Activated CD4-positive, alpha-beta T cell treated with anti-CD3 and anti-CD28 coated beads, Interleukin-2, amount 10 ng/mL, durations not matched to agents 7 days and 5 days (primary cell): Measurements from ENCODE around the gene SLC44A5. TPM values are rescaled to one million over a fixed set of nuclear protein-coding genes. Genes with fewer than 3 reads are reported as not detected.
"Not testable (repeated sequence)": the region's sequence is repeated elsewhere in the genome, so short reads cannot be mapped to it uniquely, and the experiment has no call there.

ENCODE experiments used
- CTCF ChIA-PET: fragments of 350-600 bp; sonication (Branson Sonifier 250); formaldehyde crosslinking; loops from one replicate; lab custom pipeline; 2021; ENCODE audit warnings: antibody characterized with exemption; lab: Charles Lee
- POLR2A ChIA-PET: fragments of 350-600 bp; sonication (Branson Sonifier 250); formaldehyde crosslinking; loops from one replicate; lab custom pipeline; 2021; ENCODE audit warnings: antibody characterized with exemption; lab: Charles Lee
- DNase-seq: peaks from one replicate; pipeline ENCODE4 v3.0.0-alpha.2; 2020
- H3K27ac Mint-ChIP-seq: one replicate; pipeline ENCODE4 v1.8.0; 2021; ENCODE audit warnings: mild to moderate bottlenecking, moderate library complexity, mixed read lengths
- H3K27me3 Mint-ChIP-seq: one replicate; pipeline ENCODE4 v1.8.0; 2021; ENCODE audit warnings: mixed read lengths
- H3K36me3 Mint-ChIP-seq: one replicate; pipeline ENCODE4 v1.8.0; 2021; ENCODE audit warnings: low read depth, mixed read lengths
- H3K4me1 Mint-ChIP-seq: one replicate; pipeline ENCODE4 v1.8.0; 2021; ENCODE audit warnings: mixed read lengths
- H3K4me3 Mint-ChIP-seq: one replicate; pipeline ENCODE4 v1.8.0; 2021; ENCODE audit warnings: mild to moderate bottlenecking, moderate library complexity, mixed read lengths
- H3K9me3 Mint-ChIP-seq: one replicate; pipeline ENCODE4 v1.8.0; 2021; ENCODE audit warnings: mixed read lengths
- total RNA-seq, 2 experiments: library from RNA; stranded (reverse); gene quantifications; one replicate each; pipeline ENCODE4 v1.2.3, GENCODE V29; 2021

SLC44A5 gene
- total RNA-seq, 2 experiments from 2014 or later, result not detected

DNA sequence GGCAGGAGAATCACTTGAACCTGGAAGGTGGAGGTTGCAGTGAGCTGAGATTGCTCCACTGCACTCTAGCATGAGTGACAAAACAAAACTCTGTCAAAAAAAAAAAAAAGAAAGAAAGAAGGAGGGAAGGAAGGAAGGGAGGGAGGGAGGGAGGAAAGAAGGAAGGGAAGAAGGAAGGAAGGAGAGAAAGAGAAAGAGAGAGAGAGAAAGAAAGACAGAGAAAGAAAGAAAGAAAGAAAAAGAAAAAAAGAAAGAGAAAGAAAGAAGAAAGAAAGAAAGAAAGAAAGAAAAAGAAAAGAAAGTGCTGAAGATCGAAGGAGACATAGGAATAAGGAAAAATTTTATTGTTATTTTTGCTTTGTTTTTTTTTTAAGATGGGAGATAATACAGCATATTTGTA, 166.7 kb downstream of the SLC44A5 start:
- Mint-ChIP-seq H3K9me3 (no peaks in the 10 kb centered on the region), H3K27me3 (no peaks in the 10 kb centered on the region), H3K4me1 (no peaks in the 10 kb centered on the region), H3K4me3 (no peak overlapping the region), H3K27ac (no peak overlapping the region), H3K36me3 (no peaks in the 10 kb centered on the region)
- DNase-seq, result no peak
- ChIA-PET POLR2A (no interaction called here), CTCF (no interaction called here)

DNA sequence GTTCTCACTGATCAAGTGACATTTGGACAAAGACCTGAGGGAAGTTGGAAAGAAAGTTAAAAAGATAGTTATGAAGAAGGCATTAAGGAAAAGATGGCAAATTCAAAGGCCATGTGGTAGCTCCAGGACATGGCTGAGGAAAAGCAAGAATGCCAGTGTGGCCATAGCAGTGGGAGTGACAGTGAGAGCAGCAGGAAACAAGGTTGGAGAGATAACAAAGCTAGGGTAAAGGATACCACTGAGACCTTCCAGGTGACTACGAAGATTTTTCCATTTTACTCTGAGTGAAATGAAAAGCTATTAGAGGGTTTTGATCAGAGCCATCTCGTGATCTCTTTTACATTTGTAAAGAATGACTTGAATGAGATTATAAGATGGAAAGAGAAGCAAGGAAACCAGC, 170.6 kb downstream of the SLC44A5 start:
- no peak overlapping the region for H3K27ac Mint-ChIP-seq
- H3K4me1 Mint-ChIP-seq, result no peaks in the 10 kb centered on the region
- no peaks in the 10 kb centered on the region for H3K27me3 Mint-ChIP-seq
- DNase-seq, result no peak
- H3K36me3 Mint-ChIP-seq, result no peaks in the 10 kb centered on the region
- POLR2A ChIA-PET, result no interaction called here
- CTCF ChIA-PET, result no interaction called here
- no peak overlapping the region for H3K4me3 Mint-ChIP-seq
- no peaks in the 10 kb centered on the region for H3K9me3 Mint-ChIP-seq

DNA sequence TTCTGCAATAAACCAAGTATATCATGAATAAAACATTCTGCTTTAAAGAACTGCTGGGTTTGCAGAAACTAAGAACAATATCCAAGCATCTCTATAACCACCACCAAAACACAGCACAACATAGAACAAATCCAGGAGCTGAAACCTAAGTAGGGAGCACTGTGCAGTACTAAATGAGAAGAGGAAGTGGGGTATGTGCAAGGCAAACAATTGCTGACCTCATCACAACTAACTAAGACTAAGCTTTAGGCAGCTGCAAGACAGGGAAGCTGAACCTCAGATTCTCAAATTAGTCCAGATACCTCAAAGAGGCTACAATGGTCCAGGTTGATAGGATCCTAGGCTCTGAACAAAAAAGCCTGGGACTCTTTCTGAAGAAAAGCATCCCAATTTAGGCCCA, 172.6 kb downstream of the SLC44A5 start:
- H3K36me3 Mint-ChIP-seq, result no peaks in the 10 kb centered on the region
- H3K4me1 Mint-ChIP-seq, result no peaks in the 10 kb centered on the region
- ChIA-PET CTCF (no interaction called here), POLR2A (no interaction called here)
- DNase-seq, result no peak
- no peak overlapping the region for H3K4me3 Mint-ChIP-seq
- no peaks in the 10 kb centered on the region for H3K9me3 Mint-ChIP-seq
- no peak overlapping the region for H3K27ac Mint-ChIP-seq
- H3K27me3 Mint-ChIP-seq, result no peaks in the 10 kb centered on the region

DNA sequence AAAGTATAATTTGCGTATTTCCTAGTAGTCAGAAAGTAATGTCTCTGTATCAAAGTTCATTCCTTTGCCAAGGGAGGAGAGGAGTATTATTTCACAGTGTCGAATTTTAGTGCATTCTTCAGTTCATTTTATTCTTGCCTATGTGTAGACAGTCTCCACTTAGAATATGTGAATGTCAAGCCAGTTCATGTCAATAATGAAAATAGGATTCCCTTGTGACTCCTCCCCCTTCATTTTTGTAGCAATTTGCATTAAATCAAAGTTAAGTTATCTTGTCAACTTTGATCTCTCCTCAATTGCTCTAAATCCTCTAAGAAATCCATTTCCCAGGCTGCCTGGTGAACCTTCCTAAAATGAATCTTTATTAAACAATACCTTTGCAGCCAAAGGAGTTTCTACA, 179.1 kb downstream of the SLC44A5 start:
- CTCF ChIA-PET, result no interaction called here
- Mint-ChIP-seq H3K9me3 (no peaks in the 10 kb centered on the region), H3K27me3 (no peaks in the 10 kb centered on the region), H3K4me1 (no peaks in the 10 kb centered on the region), H3K4me3 (no peak overlapping the region), H3K27ac (no peak overlapping the region), H3K36me3 (no peaks in the 10 kb centered on the region)
- no peak for DNase-seq
- POLR2A ChIA-PET, result no interaction called here

DNA sequence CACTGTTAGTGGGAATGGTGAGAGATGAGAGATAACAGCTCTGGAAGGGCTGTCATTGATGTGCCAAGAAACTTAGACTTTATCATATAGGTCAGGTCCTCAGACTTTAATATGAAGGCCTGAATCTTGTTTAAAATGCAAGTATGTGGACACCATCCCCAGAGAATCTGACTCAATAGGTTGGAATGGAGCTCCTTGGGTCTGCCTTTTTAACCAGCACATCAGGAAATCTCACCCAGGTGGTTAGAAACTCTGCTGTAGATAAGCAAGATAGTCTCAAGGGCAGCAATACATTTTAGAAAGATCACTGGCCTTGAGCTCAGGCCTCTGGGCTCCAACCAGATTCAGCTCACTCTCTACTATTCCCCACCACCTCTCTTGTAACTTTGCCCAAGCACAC, 180.4 kb downstream of the SLC44A5 start:
- CTCF ChIA-PET, result no interaction called here
- Mint-ChIP-seq H3K4me1 (no peaks in the 10 kb centered on the region), H3K36me3 (no peaks in the 10 kb centered on the region), H3K27me3 (no peaks in the 10 kb centered on the region), H3K4me3 (no peak overlapping the region), H3K27ac (no peak overlapping the region), H3K9me3 (no peaks in the 10 kb centered on the region)
- POLR2A ChIA-PET, result no interaction called here
- DNase-seq, result no peak

DNA sequence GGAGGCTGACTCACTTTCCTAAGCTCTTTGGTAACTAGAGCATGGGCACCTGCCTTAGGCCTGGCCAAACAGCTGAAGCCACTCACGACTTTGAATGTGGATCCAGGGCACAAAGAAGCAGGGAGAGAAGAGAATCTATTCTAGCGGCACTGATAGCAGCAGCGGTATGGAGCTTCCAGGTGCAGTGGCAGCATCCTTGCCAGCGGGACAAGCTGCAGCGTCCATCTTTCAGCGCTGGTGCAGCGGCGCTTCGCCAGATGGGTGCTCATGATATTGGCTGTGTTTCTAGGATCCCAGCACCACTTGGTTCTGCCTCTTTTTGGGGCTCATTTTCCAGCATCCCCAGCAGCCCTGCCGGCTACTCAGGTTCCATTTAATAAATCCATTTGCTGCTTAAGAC, 184.2 kb downstream of the SLC44A5 start:
- Mint-ChIP-seq H3K4me3 (no peak overlapping the region), H3K4me1 (no peaks in the 10 kb centered on the region), H3K36me3 (no peaks in the 10 kb centered on the region), H3K9me3 (no peaks in the 10 kb centered on the region), H3K27ac (no peak overlapping the region), H3K27me3 (no peaks in the 10 kb centered on the region)
- ChIA-PET CTCF (no interaction called here), POLR2A (no interaction called here)
- no peak for DNase-seq

DNA sequence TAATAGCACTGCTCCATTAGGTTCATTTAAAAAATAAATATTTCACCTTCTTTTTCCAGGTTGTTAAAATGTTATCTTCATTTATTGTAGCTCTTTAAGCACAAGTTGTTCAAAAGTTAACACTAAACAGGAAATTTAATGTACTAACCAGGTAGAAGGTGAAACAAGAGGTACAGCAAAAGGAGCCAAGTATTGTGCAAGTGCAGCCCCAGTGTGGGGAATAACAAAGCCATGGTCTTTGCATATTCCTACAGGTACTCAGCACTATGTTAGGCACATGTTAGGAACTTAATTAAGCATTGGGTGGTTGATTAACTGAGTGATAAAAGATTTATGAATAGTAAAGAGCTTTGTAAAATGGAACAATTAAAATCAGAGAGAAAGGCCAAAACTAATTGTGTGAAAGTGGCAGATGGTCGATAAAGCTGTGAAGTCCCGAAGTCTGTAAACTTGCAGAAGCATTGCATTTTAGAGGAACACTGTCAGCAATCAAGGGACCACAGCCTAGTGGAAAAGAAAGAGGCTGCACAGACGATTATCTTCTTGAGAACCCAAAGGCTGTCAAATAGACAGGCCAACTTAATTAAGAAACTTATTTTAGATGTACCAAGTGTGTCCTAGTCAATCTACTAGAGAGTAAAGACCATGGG, 185.8 kb downstream of the SLC44A5 start:
- no peaks in the 10 kb centered on the region for H3K27me3 Mint-ChIP-seq
- no peak for DNase-seq
- no peaks in the 10 kb centered on the region for H3K4me1 Mint-ChIP-seq
- POLR2A ChIA-PET, result no interaction called here
- H3K4me3 Mint-ChIP-seq, result no peak overlapping the region
- no peaks in the 10 kb centered on the region for H3K36me3 Mint-ChIP-seq
- CTCF ChIA-PET, result no interaction called here
- H3K9me3 Mint-ChIP-seq, result no peaks in the 10 kb centered on the region
- no peak overlapping the region for H3K27ac Mint-ChIP-seq

DNA sequence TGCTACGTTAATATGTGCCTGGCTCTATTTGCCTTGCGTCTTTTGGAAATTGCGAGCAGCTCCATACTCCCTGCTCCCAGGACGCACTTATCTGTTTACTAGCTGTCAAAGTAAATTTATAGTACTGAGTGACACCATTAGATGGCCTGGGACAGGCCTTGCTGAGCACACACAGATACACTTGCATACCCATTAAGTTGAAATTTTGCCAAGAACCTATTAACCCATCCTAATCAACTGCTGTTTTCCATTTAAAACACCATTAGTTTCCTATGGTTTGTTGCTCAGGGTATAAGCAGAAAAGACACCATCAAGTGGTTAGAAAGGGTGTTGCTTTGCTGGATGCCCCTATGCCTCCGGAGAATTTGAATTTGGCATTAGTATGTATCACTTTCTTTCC, 187.3 kb downstream of the SLC44A5 start:
- ChIA-PET POLR2A (no interaction called here), CTCF (no interaction called here)
- H3K4me1 Mint-ChIP-seq, result no peaks in the 10 kb centered on the region
- no peaks in the 10 kb centered on the region for H3K9me3 Mint-ChIP-seq
- H3K36me3 Mint-ChIP-seq, result no peaks in the 10 kb centered on the region
- H3K27me3 Mint-ChIP-seq, result no peaks in the 10 kb centered on the region
- no peak overlapping the region for H3K27ac Mint-ChIP-seq
- H3K4me3 Mint-ChIP-seq, result no peak overlapping the region
- DNase-seq, result no peak

DNA sequence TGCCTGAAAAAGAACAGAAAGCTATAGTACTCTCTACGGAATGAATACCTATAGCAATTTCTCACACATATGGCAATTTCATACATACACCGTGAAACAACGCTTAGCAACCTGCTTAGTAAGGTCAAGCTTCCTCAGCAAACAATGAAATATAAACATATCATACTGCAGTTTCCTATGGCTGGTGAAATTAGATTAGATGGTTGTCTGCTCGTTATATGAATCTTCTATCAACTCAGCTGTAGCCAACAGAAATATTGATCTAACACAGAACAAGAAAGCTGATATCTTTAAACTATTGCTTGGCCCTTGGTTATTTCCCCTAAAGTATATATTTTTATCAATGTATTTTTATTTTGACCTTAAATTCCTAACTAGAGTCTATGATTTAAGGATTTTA, 187.8 kb downstream of the SLC44A5 start:
- ChIA-PET POLR2A (no interaction called here), CTCF (no interaction called here)
- H3K27ac Mint-ChIP-seq, result no peak overlapping the region
- no peaks in the 10 kb centered on the region for H3K4me1 Mint-ChIP-seq
- no peaks in the 10 kb centered on the region for H3K36me3 Mint-ChIP-seq
- no peaks in the 10 kb centered on the region for H3K9me3 Mint-ChIP-seq
- no peaks in the 10 kb centered on the region for H3K27me3 Mint-ChIP-seq
- DNase-seq, result no peak
- H3K4me3 Mint-ChIP-seq, result no peak overlapping the region

DNA sequence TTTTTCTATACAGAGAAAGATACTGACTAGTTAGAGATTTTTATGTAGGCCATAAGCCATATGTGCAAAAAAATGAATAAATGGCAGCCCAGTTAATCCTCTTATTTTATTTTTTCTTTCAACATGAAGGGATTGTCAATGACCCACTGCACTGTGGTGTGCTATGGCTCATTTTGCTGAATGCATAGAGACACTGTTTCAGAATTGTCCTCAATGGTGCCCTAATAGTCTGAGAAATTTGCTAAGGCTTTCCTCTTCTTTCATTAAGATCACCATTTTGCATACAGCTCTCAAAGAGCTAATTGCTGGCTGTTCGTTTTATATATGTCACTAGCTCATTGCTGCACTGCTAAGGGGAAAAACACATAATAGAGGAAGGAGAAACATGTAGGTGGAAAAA, 189.5 kb downstream of the SLC44A5 start:
- Mint-ChIP-seq H3K4me1 (no peaks in the 10 kb centered on the region), H3K27ac (no peak overlapping the region), H3K27me3 (no peaks in the 10 kb centered on the region), H3K36me3 (no peaks in the 10 kb centered on the region), H3K9me3 (peaks cover 5% of the 10 kb centered on the region), H3K4me3 (no peak overlapping the region)
- DNase-seq, result no peak
- POLR2A ChIA-PET, result no interaction called here
- CTCF ChIA-PET, result interaction anchor here (1.2 kb wide), 1 partner anchor 36 kb away, joined by 3 read pairs; no protein-coding TSS in a partner anchor

DNA sequence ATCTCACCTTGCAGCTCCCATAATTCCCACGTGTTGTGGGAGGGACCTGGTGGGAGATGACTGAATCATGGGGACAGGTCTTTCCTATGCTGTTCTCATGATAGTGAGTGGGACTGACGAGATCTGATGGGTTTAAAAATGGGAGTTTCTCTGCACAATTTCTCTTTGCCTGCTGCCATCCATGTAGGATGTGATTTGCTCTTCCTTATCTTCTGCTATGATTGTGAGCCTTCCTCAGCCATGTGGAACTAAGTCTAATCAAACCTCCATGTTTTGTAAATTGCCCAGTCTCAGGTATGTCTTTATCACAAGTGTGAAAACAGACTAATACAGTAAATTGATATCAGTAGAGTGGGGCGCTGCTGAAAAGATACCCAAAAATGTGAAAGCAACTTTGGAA, 195.7 kb downstream of the SLC44A5 start:
- DNase-seq, result no peak
- POLR2A ChIA-PET, result no interaction called here
- Mint-ChIP-seq H3K27ac (no peak overlapping the region), H3K4me3 (no peak overlapping the region), H3K4me1 (no peaks in the 10 kb centered on the region), H3K27me3 (no peaks in the 10 kb centered on the region), H3K9me3 (peaks cover 5% of the 10 kb centered on the region), H3K36me3 (no peaks in the 10 kb centered on the region)
- CTCF ChIA-PET, result no interaction called here

DNA sequence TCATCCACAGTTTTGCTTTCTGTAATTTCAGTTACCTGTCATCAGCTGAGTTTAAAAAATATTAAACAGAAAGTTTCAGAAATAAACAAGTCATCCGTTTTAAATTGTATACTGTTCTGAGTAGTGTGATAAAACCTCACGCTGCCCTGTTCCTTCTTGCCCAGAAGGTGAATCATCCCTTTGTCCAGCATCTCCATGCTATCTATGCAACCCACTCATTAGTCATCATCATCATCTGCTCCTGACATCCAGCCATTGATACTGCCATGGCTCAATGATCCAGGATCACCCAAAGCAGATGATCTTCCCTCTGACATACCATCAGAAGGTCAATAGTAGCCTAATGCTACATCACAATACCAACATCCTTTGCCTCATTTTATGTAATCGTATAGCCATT, 198.3 kb downstream of the SLC44A5 start:
- peaks cover 5% of the 10 kb centered on the region for H3K9me3 Mint-ChIP-seq
- no peaks in the 10 kb centered on the region for H3K27me3 Mint-ChIP-seq
- no peaks in the 10 kb centered on the region for H3K4me1 Mint-ChIP-seq
- ChIA-PET CTCF (no interaction called here), POLR2A (no interaction called here)
- H3K36me3 Mint-ChIP-seq, result no peaks in the 10 kb centered on the region
- DNase-seq, result no peak
- no peak overlapping the region for H3K4me3 Mint-ChIP-seq
- no peak overlapping the region for H3K27ac Mint-ChIP-seq

DNA sequence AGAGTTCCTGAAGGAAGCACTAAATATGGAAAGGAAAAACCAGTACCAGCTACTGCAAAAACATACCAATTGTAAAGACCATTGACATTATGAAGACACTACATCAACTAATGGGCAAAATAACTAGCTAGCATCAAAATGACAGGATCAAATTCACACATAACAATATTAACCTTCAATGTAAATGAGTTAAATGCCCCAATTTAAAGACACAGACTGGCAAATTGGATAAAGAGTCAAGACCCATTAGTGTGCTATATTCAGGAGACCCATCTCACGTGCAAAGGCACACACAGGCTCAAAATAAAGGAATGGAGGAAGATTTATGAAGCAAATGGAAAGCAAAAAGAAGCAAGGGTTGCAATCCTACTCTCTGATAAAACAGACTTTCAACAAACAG, 206.2 kb downstream of the SLC44A5 start:
- H3K27me3 Mint-ChIP-seq, H3K27ac Mint-ChIP-seq, POLR2A ChIA-PET, H3K4me3 Mint-ChIP-seq, H3K36me3 Mint-ChIP-seq, H3K4me1 Mint-ChIP-seq, H3K9me3 Mint-ChIP-seq, DNase-seq, CTCF ChIA-PET: not testable (repeated sequence)

DNA sequence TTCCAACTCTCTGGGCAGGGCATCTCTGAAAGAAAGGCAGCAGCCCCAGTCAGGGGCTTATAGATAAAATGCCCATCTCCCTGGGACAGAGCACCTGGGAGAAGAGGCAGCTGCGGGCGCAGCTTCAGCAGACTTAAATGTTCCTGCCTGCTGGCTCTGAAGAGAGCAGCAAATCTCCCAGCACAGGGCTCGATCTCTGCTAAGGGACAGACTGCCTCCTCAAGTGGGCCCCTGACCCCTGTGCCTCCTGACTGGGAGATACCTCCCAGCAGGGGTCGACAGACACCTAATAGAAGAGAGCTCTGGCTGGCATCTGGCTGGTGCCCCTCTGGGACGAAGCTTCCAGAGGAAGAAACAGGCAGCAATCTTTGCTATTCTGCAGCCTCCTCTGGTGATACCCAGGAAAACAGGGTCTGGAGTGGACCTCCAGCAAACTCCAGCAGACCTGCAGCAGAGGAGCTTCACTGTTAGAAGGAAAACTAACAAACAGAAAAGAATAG, 207.7 kb downstream of the SLC44A5 start:
- H3K4me3 Mint-ChIP-seq, H3K9me3 Mint-ChIP-seq, H3K27me3 Mint-ChIP-seq, CTCF ChIA-PET, H3K27ac Mint-ChIP-seq, H3K36me3 Mint-ChIP-seq, POLR2A ChIA-PET, H3K4me1 Mint-ChIP-seq, DNase-seq: not testable (repeated sequence)
